ENCODE results near the gene BMPER. TPM values are rescaled to one million over a fixed set of nuclear protein-coding genes. Genes with fewer than 3 reads are reported as not detected.

The BMPER gene
- total RNA-seq, 1 experiment from 2014 or later, result not detected

DNA sequence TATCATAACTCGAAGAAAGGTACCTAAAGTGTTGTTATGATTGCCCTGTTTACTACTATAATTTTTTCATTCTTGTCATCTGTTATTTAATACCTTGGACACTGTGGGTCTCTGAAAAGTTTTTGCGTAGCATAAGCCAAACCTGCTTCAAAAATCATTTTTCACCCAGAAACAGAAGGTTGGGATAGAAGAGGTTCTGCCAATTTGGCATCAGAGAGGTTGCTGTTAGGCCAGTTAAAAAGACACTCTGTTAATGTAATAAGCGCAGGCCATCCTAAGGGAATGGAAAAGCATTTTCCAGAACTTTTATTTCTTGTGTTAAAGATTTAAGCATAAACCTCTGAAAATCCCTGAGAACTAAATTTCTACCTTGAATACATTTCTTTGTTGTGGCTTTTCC lies 212.2 kb downstream of the BMPER start:
- Histone ChIP-seq H3K4me3 (ENCODE audit: low read depth, low read length) (no peak overlapping the region), H3K4me1 (no peaks in the 10 kb centered on the region), H3K27me3 (replicated peaks; ENCODE audit: control insufficient read depth, insufficient read depth, low read length) (no peaks in the 10 kb centered on the region), H3K9me3 (peaks cover 4% of the 10 kb centered on the region; the same call in 1 of the 2 replicates), H3K36me3 (ENCODE audit: control insufficient read depth, insufficient read depth, low read length) (no peaks in the 10 kb centered on the region)
- H3K4me1 Mint-ChIP-seq (ENCODE audit: low read depth, unreplicated experiment), result no peaks in the 10 kb centered on the region
- DNase-seq, result no peak
- no peak for TF ChIP-seq CTCF (IDR thresholded peaks at IDR 0.05; ENCODE audit: insufficient read depth in 1 of 2, low read depth in 1 of 2, low read length in 1 of 2, severe bottlenecking in 1 of 2, unreplicated experiment in 1 of 2)
- CTCF ChIA-PET, result interaction anchor here (0.8 kb wide), 1 partner anchor 17 kb away, joined by 3 read pairs; no protein-coding TSS in a partner anchor
- no peaks in the 10 kb centered on the region for H3K36me3 Mint-ChIP-seq (ENCODE audit: insufficient read depth, unreplicated experiment)
- H3K27me3 Mint-ChIP-seq (ENCODE audit: insufficient read depth, unreplicated experiment), result peaks cover 4% of the 10 kb centered on the region
- no peak overlapping the region for H3K4me3 Mint-ChIP-seq (ENCODE audit: unreplicated experiment)
- no peak overlapping the region for H3K27ac Mint-ChIP-seq (ENCODE audit: unreplicated experiment)
- no TSS peak for BruUV-seq (replicated peaks)
- POLR2A ChIA-PET, result no interaction called here
- intact Hi-C loops (cut with micrococcal nuclease; ENCODE audit: unreplicated experiment), result no loop called here
- peaks cover 12% of the 10 kb centered on the region for H3K9me3 Mint-ChIP-seq (ENCODE audit: unreplicated experiment)

DNA sequence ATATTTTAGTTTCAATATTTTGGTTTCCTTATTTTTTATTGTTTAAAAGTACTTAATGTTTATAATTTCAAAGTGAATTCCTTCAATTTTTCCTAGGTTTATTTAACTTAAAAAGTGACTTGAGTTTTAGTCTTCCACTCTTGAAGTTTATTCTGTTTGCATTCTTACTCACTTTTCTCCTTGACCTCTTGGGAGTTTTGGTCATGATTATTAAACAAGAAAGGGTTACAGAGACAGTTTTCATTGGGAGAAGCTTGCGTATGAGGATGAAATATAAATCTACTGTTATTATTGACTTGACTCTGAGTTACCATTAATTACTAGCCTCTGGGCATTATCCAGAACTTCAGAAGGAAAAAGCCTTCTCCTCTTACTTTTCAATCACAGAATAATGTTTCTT lies 216.0 kb downstream of the BMPER start:
- ChIA-PET POLR2A (no interaction called here), CTCF (no interaction called here)
- no peak overlapping the region for H3K4me3 ChIP-seq (ENCODE audit: low read depth, low read length)
- no peak for DNase-seq
- BruUV-seq (replicated peaks), result no TSS peak
- Mint-ChIP-seq H3K36me3 (ENCODE audit: insufficient read depth, unreplicated experiment) (no peaks in the 10 kb centered on the region), H3K27me3 (ENCODE audit: insufficient read depth, unreplicated experiment) (no peaks in the 10 kb centered on the region), H3K9me3 (ENCODE audit: unreplicated experiment) (peaks cover 17% of the 10 kb centered on the region), H3K4me3 (ENCODE audit: unreplicated experiment) (no peak overlapping the region), H3K27ac (ENCODE audit: unreplicated experiment) (no peak overlapping the region), H3K4me1 (ENCODE audit: low read depth, unreplicated experiment) (no peaks in the 10 kb centered on the region)
- intact Hi-C loops (cut with micrococcal nuclease; ENCODE audit: unreplicated experiment), result no loop called here
- H3K36me3 ChIP-seq (ENCODE audit: control insufficient read depth, insufficient read depth, low read length), result no peaks in the 10 kb centered on the region
- TF ChIP-seq CTCF (IDR thresholded peaks at IDR 0.05; ENCODE audit: insufficient read depth in 1 of 2, low read depth in 1 of 2, low read length in 1 of 2, severe bottlenecking in 1 of 2, unreplicated experiment in 1 of 2), result no peak
- peaks cover 11% of the 10 kb centered on the region; the same call in 1 of the 2 replicates for H3K9me3 ChIP-seq
- no peaks in the 10 kb centered on the region for H3K27me3 ChIP-seq (replicated peaks; ENCODE audit: control insufficient read depth, insufficient read depth, low read length)
- H3K4me1 ChIP-seq, result no peaks in the 10 kb centered on the region

DNA sequence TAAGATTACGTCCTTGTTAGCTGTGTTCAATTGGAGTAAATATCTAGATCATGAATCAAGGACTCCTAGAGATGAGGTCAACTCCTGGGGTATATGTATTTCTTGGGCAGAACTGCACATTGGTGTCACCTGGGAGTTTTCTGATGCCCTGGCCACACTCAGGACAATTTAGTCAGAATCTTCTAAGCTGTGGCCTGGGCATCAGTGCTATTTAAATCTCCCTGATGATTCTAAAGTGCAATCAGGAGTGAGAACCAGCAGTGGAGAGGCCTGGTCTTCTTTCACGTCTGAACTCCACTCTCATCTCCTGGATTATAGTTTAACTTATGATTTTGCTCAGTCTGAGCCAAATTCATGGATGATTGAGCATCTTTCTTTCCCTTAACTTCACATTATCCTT lies 218.0 kb downstream of the BMPER start:
- TF ChIP-seq CTCF (IDR thresholded peaks at IDR 0.05; ENCODE audit: insufficient read depth in 1 of 2, low read depth in 1 of 2, low read length in 1 of 2, severe bottlenecking in 1 of 2, unreplicated experiment in 1 of 2), result no peak
- H3K9me3 Mint-ChIP-seq (ENCODE audit: unreplicated experiment), result peaks cover 36% of the 10 kb centered on the region
- Histone ChIP-seq H3K4me1 (no peaks in the 10 kb centered on the region), H3K36me3 (ENCODE audit: control insufficient read depth, insufficient read depth, low read length) (no peaks in the 10 kb centered on the region), H3K9me3 (peaks cover 11% of the 10 kb centered on the region; the same call in 1 of the 2 replicates), H3K4me3 (ENCODE audit: low read depth, low read length) (no peak overlapping the region), H3K27me3 (replicated peaks; ENCODE audit: control insufficient read depth, insufficient read depth, low read length) (no peaks in the 10 kb centered on the region)
- H3K36me3 Mint-ChIP-seq (ENCODE audit: insufficient read depth, unreplicated experiment), result no peaks in the 10 kb centered on the region
- H3K27ac Mint-ChIP-seq (ENCODE audit: unreplicated experiment), result no peak overlapping the region
- no TSS peak for BruUV-seq (replicated peaks)
- no peak for DNase-seq
- no peak overlapping the region for H3K4me3 Mint-ChIP-seq (ENCODE audit: unreplicated experiment)
- intact Hi-C loops (cut with micrococcal nuclease; ENCODE audit: unreplicated experiment), result no loop called here
- ChIA-PET POLR2A (no interaction called here), CTCF (no interaction called here)
- H3K27me3 Mint-ChIP-seq (ENCODE audit: insufficient read depth, unreplicated experiment), result peaks cover 7% of the 10 kb centered on the region
- no peaks in the 10 kb centered on the region for H3K4me1 Mint-ChIP-seq (ENCODE audit: low read depth, unreplicated experiment)
